Smooth muscle cell (in vitro differentiated cells): Measurements from ENCODE around the gene CSH1. TPM values are rescaled to one million over a fixed set of nuclear protein-coding genes. Genes with fewer than 3 reads are reported as not detected.
A peak's percentile ranks its signal among the peaks of the same experiment; 100 is the strongest.
"Not testable (repeated sequence)": the region's sequence is repeated elsewhere in the genome, so short reads cannot be mapped to it uniquely, and the experiment has no call there.

Source experiments
- DNase-seq: peaks from one replicate; lab custom pipeline; 2025; ENCODE audit not compliant: unreplicated experiment; lab: John Stamatoyannopoulos, UW
- H2AFZ ChIP-seq: fragments of 200-600 bp; sonication (generic); 2 replicates; pipeline ENCODE4 v1.6.0; 2016; ENCODE audit warnings: antibody characterized with exemption, low read depth, mild to moderate bottlenecking
- H3F3A ChIP-seq: fragments of 200-600 bp; sonication (generic); 2 replicates; pipeline ENCODE4 v1.6.0; 2017; ENCODE audit warnings: antibody characterized with exemption, low read depth
- H3K27ac ChIP-seq: fragments of 200-600 bp; sonication (generic); 2 replicates; pipeline ENCODE4 v1.5.1; 2016; ENCODE audit warnings: low read depth, mild to moderate bottlenecking
- H3K27me3 ChIP-seq: fragments of 200-600 bp; sonication (generic); 2 replicates; pipeline ENCODE4 v1.6.1; 2016; ENCODE audit warnings: low read depth, mild to moderate bottlenecking
- H3K36me3 ChIP-seq: fragments of 200-600 bp; sonication (generic); 2 replicates; pipeline ENCODE4 v1.5.1; 2016; ENCODE audit warnings: low read depth
- H3K4me1 ChIP-seq: fragments of 200-600 bp; sonication (generic); 2 replicates; pipeline ENCODE4 v1.5.1; 2016; ENCODE audit warnings: low read depth
- H3K4me2 ChIP-seq: fragments of 200-600 bp; sonication (generic); 2 replicates; pipeline ENCODE4 v1.6.0; 2016; ENCODE audit warnings: mild to moderate bottlenecking
- H3K4me3 ChIP-seq: fragments of 200-600 bp; sonication (generic); 2 replicates; pipeline ENCODE4 v1.5.1; 2016; ENCODE audit warnings: mild to moderate bottlenecking
- H3K79me2 ChIP-seq: fragments of 200-600 bp; sonication (generic); 2 replicates; pipeline ENCODE4 v1.6.0; 2016; ENCODE audit warnings: low read depth, mild to moderate bottlenecking
- H3K9ac ChIP-seq: fragments of 200-600 bp; sonication (generic); 2 replicates; pipeline ENCODE4 v1.6.0; 2016; ENCODE audit warnings: low read depth
- H3K9me3 ChIP-seq: fragments of 200-600 bp; sonication (generic); replicated peaks from 2 replicates; pipeline ENCODE4 v1.5.1; 2016; ENCODE audit warnings: low read depth
- H4K20me1 ChIP-seq: fragments of 200-600 bp; sonication (generic); 2 replicates; pipeline ENCODE4 v1.6.0; 2016; ENCODE audit warnings: low read depth
- WGBS: methylation state at CpG from one replicate; pipeline ENCODE4 v1.1.7; 2016; ENCODE audit warnings: low lambda C conversion rate; 5-methylcytosine and 5-hydroxymethylcytosine counted together
- polyA plus RNA-seq: library from polyadenylated mRNA; unstranded; fragments of >200 nt; fragmentation: Nextera tagmentation; extraction: Ambion mirVana; gene quantifications from 2 replicates; pipeline ENCODE4 v1.2.1, GENCODE V29; 2016
- total RNA-seq: library from RNA; depleted of rRNA; stranded (reverse); fragments of >200 nt; gene quantifications from 2 replicates; pipeline ENCODE4 v1.2.3, GENCODE V29; 2014
- TF ChIP-seq, protein P1 (sequence below): fragments of 200-600 bp; sonication (generic); IDR thresholded peaks from 2 replicates; pipeline ENCODE4 v1.5.1; 2017; ENCODE audit warnings: borderline replicate concordance, mild to moderate bottlenecking, antibody characterized with exemption; ENCODE audit not compliant: insufficient read depth, poor library complexity, severe bottlenecking

CSH1 gene
- total and polyA plus RNA-seq, 2 experiments from 2014 or later = not detected

DNA sequence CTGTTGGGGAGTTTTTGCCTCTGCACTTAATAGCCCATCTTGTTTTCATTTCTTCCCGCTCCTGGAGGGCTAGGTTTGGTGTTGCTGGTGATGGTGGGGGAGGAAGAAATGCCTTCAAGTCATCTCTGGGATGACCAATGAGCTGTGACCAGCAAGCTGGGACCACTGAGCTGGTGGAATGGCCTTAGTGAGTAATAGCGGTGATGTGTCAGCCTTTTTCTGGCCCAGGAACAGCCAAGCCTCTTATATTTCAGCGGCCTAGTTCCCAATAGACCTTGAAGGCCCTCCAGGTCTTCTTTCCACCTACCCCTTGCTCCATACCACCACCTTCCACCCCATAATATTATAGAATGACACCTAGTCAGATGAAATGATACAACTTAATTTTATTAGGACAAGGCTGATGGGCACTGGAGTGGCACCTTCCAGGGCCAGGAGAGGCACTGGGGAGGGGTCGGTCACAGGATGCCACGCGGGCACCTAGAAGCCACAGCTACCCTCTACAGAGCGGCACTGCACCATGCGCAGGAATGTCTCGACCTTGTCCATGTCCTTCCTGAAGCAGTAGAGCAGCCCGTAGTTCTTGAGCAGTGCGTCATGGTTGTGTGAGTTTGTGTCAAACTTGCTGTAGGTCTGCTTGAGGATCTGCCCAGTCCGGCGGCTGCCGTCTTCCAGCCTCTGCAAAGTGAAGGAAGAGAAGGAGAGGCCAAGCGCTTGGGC, 24.6 kb downstream of the CSH1 start:
- not testable (repeated sequence) for H3K9me3 ChIP-seq, H3K9ac ChIP-seq, H3K27me3 ChIP-seq, H3K36me3 ChIP-seq, DNase-seq, H3K27ac ChIP-seq, H3K4me3 ChIP-seq, H3K4me1 ChIP-seq, H4K20me1 ChIP-seq, H2AFZ ChIP-seq, H3K79me2 ChIP-seq, H3F3A ChIP-seq, H3K4me2 ChIP-seq
- 95% methylated on average over 15 of the region's 15 CpGs for WGBS

DNA sequence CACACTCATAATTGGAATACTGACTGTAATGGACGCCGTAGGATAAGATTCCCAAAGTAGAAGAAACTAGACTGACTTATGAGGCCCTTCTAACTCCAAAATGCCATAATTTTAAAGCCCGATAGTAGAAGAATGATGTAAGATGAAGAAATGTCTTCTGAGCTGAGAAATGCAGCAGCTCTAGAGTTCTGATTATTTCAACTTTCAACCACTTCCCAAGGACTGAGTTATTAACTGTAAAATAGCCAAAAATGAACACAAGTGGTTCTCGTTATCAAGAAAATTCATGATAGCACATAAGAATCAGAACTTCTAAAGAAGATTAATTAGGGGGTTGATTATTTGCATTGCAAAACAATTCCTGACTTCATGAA, 26.1 kb downstream of the CSH1 start:
- H3K79me2 ChIP-seq, H4K20me1 ChIP-seq, H3K4me3 ChIP-seq, DNase-seq, H3K9me3 ChIP-seq, H3K4me2 ChIP-seq, H3F3A ChIP-seq, H3K36me3 ChIP-seq, H3K4me1 ChIP-seq, H3K9ac ChIP-seq, H3K27ac ChIP-seq, H2AFZ ChIP-seq, H3K27me3 ChIP-seq: not testable (repeated sequence)
- 84% methylated on average over 4 of the region's 4 CpGs for WGBS

DNA sequence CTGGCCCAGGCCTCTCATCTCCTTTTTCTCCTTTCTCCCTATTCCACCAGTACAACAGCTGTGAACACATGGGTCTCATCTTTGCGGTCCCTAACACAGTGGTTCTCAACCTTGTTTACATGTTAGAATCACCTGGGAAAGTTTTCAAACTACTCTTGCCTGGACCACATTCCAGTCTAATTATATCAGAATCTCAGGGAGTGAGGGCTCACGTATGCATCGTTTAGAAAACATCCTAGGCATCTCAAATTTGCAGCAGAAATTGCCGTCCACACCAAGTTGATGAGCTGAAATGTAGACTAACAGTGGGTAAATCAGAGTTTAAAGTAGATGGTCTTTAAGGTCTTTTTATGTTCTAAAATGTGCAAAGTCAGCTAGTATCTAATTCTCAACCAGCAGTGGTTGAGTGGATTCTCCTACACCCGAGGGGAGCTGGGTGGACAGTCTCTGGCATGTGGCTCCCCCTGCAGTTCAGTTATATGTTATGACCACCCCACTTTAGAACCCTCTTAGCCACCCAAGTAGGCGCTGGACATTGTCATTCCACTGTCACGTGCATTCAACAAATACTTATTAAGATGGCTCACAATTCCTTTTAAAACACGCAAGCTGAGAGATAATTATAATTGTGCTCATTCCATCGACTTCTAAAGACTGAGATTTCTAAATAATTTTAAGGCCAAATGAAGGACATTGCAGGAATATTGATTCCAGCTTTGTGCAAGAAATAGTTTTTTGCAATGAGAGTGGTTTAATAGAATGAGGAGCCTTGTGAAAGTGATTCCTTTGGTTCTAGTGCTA, 26.7 kb downstream of the CSH1 start:
- not testable (repeated sequence) for H3K79me2 ChIP-seq, H3K36me3 ChIP-seq, H3K9ac ChIP-seq, DNase-seq, H3K27ac ChIP-seq, H3K4me2 ChIP-seq, H2AFZ ChIP-seq, H3K4me1 ChIP-seq, H4K20me1 ChIP-seq, H3K9me3 ChIP-seq, H3K4me3 ChIP-seq, H3F3A ChIP-seq, H3K27me3 ChIP-seq
- TF ChIP-seq, protein P1, sequence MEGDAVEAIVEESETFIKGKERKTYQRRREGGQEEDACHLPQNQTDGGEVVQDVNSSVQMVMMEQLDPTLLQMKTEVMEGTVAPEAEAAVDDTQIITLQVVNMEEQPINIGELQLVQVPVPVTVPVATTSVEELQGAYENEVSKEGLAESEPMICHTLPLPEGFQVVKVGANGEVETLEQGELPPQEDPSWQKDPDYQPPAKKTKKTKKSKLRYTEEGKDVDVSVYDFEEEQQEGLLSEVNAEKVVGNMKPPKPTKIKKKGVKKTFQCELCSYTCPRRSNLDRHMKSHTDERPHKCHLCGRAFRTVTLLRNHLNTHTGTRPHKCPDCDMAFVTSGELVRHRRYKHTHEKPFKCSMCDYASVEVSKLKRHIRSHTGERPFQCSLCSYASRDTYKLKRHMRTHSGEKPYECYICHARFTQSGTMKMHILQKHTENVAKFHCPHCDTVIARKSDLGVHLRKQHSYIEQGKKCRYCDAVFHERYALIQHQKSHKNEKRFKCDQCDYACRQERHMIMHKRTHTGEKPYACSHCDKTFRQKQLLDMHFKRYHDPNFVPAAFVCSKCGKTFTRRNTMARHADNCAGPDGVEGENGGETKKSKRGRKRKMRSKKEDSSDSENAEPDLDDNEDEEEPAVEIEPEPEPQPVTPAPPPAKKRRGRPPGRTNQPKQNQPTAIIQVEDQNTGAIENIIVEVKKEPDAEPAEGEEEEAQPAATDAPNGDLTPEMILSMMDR = peak; percentile 29
- 39% methylated on average over 9 of the region's 9 CpGs for WGBS

DNA sequence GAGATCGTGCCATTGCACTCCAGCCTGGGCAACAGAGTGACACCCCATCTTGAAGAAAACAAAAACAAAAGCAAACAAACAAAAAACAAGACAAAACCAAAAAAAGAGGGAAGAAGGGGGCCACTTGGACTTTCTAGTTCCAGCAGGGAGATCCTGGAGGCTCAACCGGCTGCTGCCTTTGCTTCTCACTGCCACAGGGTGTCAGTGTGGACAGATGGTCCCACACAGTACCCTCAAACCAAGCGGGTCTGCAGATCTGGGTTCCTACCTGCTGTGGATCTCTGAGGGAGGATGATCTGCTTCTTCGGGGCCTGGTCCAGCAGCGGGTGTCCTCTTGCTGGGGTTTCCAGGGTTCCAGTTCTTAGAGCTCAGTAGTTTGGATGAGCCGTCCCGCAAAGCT, 29.7 kb downstream of the CSH1 start:
- not testable (repeated sequence) for H3K27me3 ChIP-seq, H3K9me3 ChIP-seq, H3K27ac ChIP-seq, H3K4me2 ChIP-seq, H3K79me2 ChIP-seq, H2AFZ ChIP-seq, H3F3A ChIP-seq, H4K20me1 ChIP-seq, H3K36me3 ChIP-seq, H3K4me3 ChIP-seq, H3K9ac ChIP-seq, DNase-seq, H3K4me1 ChIP-seq
- WGBS = 75% methylated on average over 5 of the region's 7 CpGs

DNA sequence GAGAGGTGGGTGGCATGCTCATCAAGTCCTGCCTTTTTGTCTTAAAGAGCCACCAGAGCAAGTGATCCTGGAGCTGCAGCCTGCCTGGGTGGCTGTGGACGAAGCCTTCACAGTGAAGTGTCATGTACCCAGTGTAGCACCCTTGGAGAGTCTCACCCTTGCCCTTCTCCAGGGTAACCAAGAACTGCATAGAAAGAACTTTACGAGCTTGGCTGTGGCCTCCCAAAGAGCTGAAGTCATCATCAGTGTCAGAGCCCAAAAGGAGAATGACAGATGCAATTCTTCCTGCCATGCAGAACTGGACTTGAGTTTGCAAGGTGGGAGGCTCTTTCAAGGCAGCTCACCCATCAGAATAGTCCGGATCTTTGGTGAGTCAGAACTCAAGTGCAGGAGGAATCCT, 37.1 kb downstream of the CSH1 start:
- Histone ChIP-seq H3K9ac (no peak overlapping the region), H3K4me3 (no peak overlapping the region), H2AFZ (no peak overlapping the region), H3K4me1 (no peaks in the 10 kb centered on the region), H3F3A (no peaks in the 10 kb centered on the region), H3K9me3 (no peaks in the 10 kb centered on the region), H4K20me1 (no peaks in the 10 kb centered on the region), H3K36me3 (no peaks in the 10 kb centered on the region), H3K27ac (no peak overlapping the region), H3K4me2 (no peak overlapping the region), H3K79me2 (no peaks in the 10 kb centered on the region), H3K27me3 (peaks cover 4% of the 10 kb centered on the region)
- no peak for DNase-seq
- TF ChIP-seq, protein P1 = no peak
- 75% methylated on average over 3 of the region's 3 CpGs for WGBS

DNA sequence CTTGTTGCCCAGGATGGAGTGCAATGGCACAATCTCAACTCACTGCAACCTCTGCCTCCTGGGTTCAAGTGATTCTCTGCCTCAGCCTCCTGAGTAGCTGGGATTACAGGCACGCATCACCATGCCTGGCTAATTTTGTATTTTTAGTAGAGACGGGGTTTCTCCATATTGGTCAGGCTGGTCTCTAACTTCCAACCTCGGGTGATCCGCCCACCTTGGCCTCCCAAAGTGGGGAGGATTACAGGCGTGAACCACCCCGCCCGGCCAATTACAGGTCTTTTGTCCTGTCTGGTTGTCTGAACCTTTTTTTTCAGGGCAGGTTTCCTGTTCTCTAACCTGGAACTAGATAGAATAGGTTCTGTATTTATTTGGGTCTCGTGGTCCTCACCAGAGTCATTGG, 39.9 kb downstream of the CSH1 start:
- H3K79me2 ChIP-seq, H3K36me3 ChIP-seq, H3K27me3 ChIP-seq, H3K4me2 ChIP-seq, H3K27ac ChIP-seq, H3K4me1 ChIP-seq, H3K4me3 ChIP-seq, H2AFZ ChIP-seq, H3F3A ChIP-seq, H3K9me3 ChIP-seq, H4K20me1 ChIP-seq, DNase-seq, H3K9ac ChIP-seq: not testable (repeated sequence)
- 96% methylated on average over 8 of the region's 8 CpGs for WGBS
